HEK293 (cell line): Measurements from ENCODE around the gene BIN1.

ENCODE experiments used
- GLIS2 ChIP-seq: fragments of 450-650 bp; formaldehyde crosslinking; IDR thresholded peaks from 2 replicates; pipeline ENCODE4 v1.5.1; 2016; ENCODE audit warnings: missing biosample characterization, missing genetic modification characterization
- IKZF3 ChIP-seq: fragments of 450-650 bp; IDR thresholded peaks from 2 replicates; pipeline ENCODE4 v1.5.0; 2018; ENCODE audit warnings: missing biosample characterization, mild to moderate bottlenecking, missing genetic modification characterization, moderate library complexity
- MYNN ChIP-seq: fragments of 450-650 bp; formaldehyde crosslinking; IDR thresholded peaks from 2 replicates; pipeline ENCODE4 v1.5.1; 2016; ENCODE audit warnings: missing biosample characterization, missing genetic modification characterization, borderline replicate concordance
- MZF1 ChIP-seq: fragments of 450-650 bp; formaldehyde crosslinking; IDR thresholded peaks from 2 replicates; pipeline ENCODE4 v1.5.1; 2017; ENCODE audit warnings: missing biosample characterization, missing genetic modification characterization, borderline replicate concordance
- PRDM1 ChIP-seq: fragments of 450-650 bp; formaldehyde crosslinking; IDR thresholded peaks from 2 replicates; pipeline ENCODE4; 2016; ENCODE audit warnings: missing biosample characterization, missing genetic modification characterization
- RBAK ChIP-seq: fragments of 450-650 bp; formaldehyde crosslinking; IDR thresholded peaks from 2 replicates; pipeline ENCODE4 v1.5.1; 2016; ENCODE audit warnings: missing biosample characterization, missing genetic modification characterization
- SALL2 ChIP-seq: fragments of 450-650 bp; formaldehyde crosslinking; IDR thresholded peaks from 2 replicates; pipeline ENCODE4 v1.5.0; 2017; ENCODE audit warnings: missing biosample characterization, mild to moderate bottlenecking, missing genetic modification characterization, borderline replicate concordance
- SP2 ChIP-seq: fragments of 450-650 bp; formaldehyde crosslinking; IDR thresholded peaks from 2 replicates; pipeline ENCODE4 v1.5.1; 2016; ENCODE audit warnings: missing biosample characterization, missing genetic modification characterization
- TCF7L2 ChIP-seq: IDR thresholded peaks from 2 replicates; pipeline ENCODE4 v1.6.1; 2011; ENCODE audit warnings: low read depth, mild to moderate bottlenecking, inconsistent platforms, low read length, moderate library complexity, borderline replicate concordance
- ZBTB17 ChIP-seq: fragments of 450-650 bp; formaldehyde crosslinking; IDR thresholded peaks from 2 replicates; pipeline ENCODE4 v1.5.1; 2016; ENCODE audit warnings: missing biosample characterization, missing genetic modification characterization
- ZNF19 ChIP-seq: fragments of 450-650 bp; formaldehyde crosslinking; IDR thresholded peaks from 2 replicates; pipeline ENCODE4; 2016; ENCODE audit warnings: missing biosample characterization, missing genetic modification characterization, low read depth
- ZNF302 ChIP-seq: fragments of 450-650 bp; formaldehyde crosslinking; IDR thresholded peaks from 2 replicates; pipeline ENCODE4 v1.5.1; 2016; ENCODE audit warnings: missing biosample characterization, missing genetic modification characterization, low read depth
- ZNF341 ChIP-seq: fragments of 450-650 bp; formaldehyde crosslinking; IDR thresholded peaks from 2 replicates; pipeline ENCODE4; 2016; ENCODE audit warnings: low read depth, missing biosample characterization, missing genetic modification characterization
- ZNF404 ChIP-seq: fragments of 450-650 bp; formaldehyde crosslinking; IDR thresholded peaks from 2 replicates; pipeline ENCODE4 v1.5.1; 2017; ENCODE audit warnings: missing biosample characterization, missing genetic modification characterization
- ZNF571 ChIP-seq: fragments of 450-650 bp; formaldehyde crosslinking; IDR thresholded peaks from 2 replicates; pipeline ENCODE4 v1.5.0; 2017; ENCODE audit warnings: missing biosample characterization, missing genetic modification characterization
- ZNF629 ChIP-seq: fragments of 450-650 bp; formaldehyde crosslinking; IDR thresholded peaks from 2 replicates; pipeline ENCODE4 v1.5.1; 2017; ENCODE audit warnings: missing biosample characterization, missing genetic modification characterization
- ZNF777 ChIP-seq: fragments of 450-650 bp; formaldehyde crosslinking; IDR thresholded peaks from 2 replicates; pipeline ENCODE4 v1.5.1; 2017; ENCODE audit warnings: missing biosample characterization, missing genetic modification characterization, borderline replicate concordance
- TF ChIP-seq, protein P1 (sequence below): fragments of 450-650 bp; formaldehyde crosslinking; IDR thresholded peaks from 2 replicates; pipeline ENCODE4 v1.5.1; 2016; ENCODE audit warnings: missing biosample characterization, missing genetic modification characterization, borderline replicate concordance
- TF ChIP-seq, protein P2 (sequence below): fragments of 450-650 bp; formaldehyde crosslinking; IDR thresholded peaks from 2 replicates; pipeline ENCODE4 v1.5.1; 2016; ENCODE audit warnings: missing biosample characterization, missing genetic modification characterization
- TF ChIP-seq, protein P3 (sequence below): fragments of 450-650 bp; formaldehyde crosslinking; IDR thresholded peaks from 2 replicates; pipeline ENCODE4 v1.5.1; 2016; ENCODE audit warnings: missing biosample characterization, missing genetic modification characterization
- TF ChIP-seq, protein P4 (sequence below): fragments of 450-650 bp; formaldehyde crosslinking; IDR thresholded peaks from 2 replicates; pipeline ENCODE4 v1.5.1; 2016; ENCODE audit warnings: missing biosample characterization, missing genetic modification characterization, borderline replicate concordance
- TF ChIP-seq, protein P5 (sequence below): fragments of 450-650 bp; formaldehyde crosslinking; IDR thresholded peaks from 2 replicates; pipeline ENCODE4 v1.5.1; 2016; ENCODE audit warnings: missing biosample characterization, missing genetic modification characterization

Gene BIN1

DNA sequence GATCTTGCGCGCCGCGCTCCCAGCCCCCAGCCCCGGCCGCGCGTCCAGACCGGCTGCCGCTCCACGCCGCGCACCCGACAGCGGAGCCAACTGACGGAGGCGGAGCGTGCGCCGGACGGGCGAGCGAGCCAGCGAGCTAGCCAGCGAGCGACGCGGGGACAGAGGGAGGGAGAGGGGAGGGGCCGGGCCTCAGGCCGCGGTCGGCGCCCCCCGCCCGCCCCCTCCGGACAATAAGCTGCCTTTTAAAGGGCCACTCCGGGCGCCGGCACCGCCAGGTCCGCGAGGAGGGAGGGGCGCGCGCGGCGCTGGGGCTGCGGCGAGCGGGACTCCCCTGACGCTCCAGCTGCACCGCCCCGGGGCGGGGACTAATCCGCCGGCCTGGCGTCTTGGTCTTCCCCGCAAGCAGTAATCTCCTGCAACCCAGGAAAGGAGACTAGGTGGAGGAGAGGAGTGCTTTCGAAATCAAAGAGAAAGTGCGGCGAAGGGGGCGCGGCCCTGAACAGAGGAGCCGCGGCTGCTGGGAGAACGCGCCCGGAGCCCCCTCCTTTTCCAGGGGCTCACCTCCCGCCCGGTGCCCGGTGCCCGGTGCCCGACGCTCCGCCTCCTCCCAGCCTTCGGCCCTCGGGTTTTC is at the start of gene BIN1 (continued):
- TF ChIP-seq, protein P1, sequence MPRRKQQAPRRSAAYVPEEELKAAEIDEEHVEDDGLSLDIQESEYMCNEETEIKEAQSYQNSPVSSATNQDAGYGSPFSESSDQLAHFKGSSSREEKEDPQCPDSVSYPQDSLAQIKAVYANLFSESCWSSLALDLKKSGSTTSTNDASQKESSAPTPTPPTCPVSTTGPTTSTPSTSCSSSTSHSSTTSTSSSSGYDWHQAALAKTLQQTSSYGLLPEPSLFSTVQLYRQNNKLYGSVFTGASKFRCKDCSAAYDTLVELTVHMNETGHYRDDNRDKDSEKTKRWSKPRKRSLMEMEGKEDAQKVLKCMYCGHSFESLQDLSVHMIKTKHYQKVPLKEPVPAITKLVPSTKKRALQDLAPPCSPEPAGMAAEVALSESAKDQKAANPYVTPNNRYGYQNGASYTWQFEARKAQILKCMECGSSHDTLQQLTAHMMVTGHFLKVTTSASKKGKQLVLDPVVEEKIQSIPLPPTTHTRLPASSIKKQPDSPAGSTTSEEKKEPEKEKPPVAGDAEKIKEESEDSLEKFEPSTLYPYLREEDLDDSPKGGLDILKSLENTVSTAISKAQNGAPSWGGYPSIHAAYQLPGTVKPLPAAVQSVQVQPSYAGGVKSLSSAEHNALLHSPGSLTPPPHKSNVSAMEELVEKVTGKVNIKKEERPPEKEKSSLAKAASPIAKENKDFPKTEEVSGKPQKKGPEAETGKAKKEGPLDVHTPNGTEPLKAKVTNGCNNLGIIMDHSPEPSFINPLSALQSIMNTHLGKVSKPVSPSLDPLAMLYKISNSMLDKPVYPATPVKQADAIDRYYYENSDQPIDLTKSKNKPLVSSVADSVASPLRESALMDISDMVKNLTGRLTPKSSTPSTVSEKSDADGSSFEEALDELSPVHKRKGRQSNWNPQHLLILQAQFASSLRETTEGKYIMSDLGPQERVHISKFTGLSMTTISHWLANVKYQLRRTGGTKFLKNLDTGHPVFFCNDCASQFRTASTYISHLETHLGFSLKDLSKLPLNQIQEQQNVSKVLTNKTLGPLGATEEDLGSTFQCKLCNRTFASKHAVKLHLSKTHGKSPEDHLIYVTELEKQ: no peak
- TF ChIP-seq ZNF19 (tag by site-specific recombination) (no peak), TCF7L2 (peak; percentile 44; the same call in 1 of the 2 replicates), RBAK (tag by site-specific recombination) (no peak), ZNF302 (no peak), ZNF571 (tag by site-specific recombination) (no peak), ZBTB17 (tag by site-specific recombination) (no peak), SALL2 (tag by site-specific recombination) (no peak), IKZF3 (tag by site-specific recombination) (no peak), GLIS2 (tag by site-specific recombination) (peak; percentile 47; the same call in 1 of the 2 replicates), ZNF341 (tag by site-specific recombination) (peak; percentile 23; the same call in 1 of the 2 replicates), MYNN (no peak), ZNF629 (no peak), SP2 (tag by site-specific recombination) (peak; percentile 27; the same call in 1 of the 2 replicates), PRDM1 (tag by site-specific recombination) (0 out of 2 replicates have a peak, but pooled peaks have one; percentile 10), ZNF777 (tag by site-specific recombination) (no peak), ZNF404 (tag by site-specific recombination) (no peak), MZF1 (no peak)
- TF ChIP-seq, protein P2, sequence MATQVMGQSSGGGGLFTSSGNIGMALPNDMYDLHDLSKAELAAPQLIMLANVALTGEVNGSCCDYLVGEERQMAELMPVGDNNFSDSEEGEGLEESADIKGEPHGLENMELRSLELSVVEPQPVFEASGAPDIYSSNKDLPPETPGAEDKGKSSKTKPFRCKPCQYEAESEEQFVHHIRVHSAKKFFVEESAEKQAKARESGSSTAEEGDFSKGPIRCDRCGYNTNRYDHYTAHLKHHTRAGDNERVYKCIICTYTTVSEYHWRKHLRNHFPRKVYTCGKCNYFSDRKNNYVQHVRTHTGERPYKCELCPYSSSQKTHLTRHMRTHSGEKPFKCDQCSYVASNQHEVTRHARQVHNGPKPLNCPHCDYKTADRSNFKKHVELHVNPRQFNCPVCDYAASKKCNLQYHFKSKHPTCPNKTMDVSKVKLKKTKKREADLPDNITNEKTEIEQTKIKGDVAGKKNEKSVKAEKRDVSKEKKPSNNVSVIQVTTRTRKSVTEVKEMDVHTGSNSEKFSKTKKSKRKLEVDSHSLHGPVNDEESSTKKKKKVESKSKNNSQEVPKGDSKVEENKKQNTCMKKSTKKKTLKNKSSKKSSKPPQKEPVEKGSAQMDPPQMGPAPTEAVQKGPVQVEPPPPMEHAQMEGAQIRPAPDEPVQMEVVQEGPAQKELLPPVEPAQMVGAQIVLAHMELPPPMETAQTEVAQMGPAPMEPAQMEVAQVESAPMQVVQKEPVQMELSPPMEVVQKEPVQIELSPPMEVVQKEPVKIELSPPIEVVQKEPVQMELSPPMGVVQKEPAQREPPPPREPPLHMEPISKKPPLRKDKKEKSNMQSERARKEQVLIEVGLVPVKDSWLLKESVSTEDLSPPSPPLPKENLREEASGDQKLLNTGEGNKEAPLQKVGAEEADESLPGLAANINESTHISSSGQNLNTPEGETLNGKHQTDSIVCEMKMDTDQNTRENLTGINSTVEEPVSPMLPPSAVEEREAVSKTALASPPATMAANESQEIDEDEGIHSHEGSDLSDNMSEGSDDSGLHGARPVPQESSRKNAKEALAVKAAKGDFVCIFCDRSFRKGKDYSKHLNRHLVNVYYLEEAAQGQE (tag by site-specific recombination): no peak
- TF ChIP-seq, protein P3, sequence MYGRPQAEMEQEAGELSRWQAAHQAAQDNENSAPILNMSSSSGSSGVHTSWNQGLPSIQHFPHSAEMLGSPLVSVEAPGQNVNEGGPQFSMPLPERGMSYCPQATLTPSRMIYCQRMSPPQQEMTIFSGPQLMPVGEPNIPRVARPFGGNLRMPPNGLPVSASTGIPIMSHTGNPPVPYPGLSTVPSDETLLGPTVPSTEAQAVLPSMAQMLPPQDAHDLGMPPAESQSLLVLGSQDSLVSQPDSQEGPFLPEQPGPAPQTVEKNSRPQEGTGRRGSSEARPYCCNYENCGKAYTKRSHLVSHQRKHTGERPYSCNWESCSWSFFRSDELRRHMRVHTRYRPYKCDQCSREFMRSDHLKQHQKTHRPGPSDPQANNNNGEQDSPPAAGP (tag by site-specific recombination): no peak
- TF ChIP-seq, protein P4, sequence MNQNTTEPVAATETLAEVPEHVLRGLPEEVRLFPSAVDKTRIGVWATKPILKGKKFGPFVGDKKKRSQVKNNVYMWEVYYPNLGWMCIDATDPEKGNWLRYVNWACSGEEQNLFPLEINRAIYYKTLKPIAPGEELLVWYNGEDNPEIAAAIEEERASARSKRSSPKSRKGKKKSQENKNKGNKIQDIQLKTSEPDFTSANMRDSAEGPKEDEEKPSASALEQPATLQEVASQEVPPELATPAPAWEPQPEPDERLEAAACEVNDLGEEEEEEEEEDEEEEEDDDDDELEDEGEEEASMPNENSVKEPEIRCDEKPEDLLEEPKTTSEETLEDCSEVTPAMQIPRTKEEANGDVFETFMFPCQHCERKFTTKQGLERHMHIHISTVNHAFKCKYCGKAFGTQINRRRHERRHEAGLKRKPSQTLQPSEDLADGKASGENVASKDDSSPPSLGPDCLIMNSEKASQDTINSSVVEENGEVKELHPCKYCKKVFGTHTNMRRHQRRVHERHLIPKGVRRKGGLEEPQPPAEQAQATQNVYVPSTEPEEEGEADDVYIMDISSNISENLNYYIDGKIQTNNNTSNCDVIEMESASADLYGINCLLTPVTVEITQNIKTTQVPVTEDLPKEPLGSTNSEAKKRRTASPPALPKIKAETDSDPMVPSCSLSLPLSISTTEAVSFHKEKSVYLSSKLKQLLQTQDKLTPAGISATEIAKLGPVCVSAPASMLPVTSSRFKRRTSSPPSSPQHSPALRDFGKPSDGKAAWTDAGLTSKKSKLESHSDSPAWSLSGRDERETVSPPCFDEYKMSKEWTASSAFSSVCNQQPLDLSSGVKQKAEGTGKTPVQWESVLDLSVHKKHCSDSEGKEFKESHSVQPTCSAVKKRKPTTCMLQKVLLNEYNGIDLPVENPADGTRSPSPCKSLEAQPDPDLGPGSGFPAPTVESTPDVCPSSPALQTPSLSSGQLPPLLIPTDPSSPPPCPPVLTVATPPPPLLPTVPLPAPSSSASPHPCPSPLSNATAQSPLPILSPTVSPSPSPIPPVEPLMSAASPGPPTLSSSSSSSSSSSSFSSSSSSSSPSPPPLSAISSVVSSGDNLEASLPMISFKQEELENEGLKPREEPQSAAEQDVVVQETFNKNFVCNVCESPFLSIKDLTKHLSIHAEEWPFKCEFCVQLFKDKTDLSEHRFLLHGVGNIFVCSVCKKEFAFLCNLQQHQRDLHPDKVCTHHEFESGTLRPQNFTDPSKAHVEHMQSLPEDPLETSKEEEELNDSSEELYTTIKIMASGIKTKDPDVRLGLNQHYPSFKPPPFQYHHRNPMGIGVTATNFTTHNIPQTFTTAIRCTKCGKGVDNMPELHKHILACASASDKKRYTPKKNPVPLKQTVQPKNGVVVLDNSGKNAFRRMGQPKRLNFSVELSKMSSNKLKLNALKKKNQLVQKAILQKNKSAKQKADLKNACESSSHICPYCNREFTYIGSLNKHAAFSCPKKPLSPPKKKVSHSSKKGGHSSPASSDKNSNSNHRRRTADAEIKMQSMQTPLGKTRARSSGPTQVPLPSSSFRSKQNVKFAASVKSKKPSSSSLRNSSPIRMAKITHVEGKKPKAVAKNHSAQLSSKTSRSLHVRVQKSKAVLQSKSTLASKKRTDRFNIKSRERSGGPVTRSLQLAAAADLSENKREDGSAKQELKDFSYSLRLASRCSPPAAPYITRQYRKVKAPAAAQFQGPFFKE: no peak
- TF ChIP-seq, protein P5, sequence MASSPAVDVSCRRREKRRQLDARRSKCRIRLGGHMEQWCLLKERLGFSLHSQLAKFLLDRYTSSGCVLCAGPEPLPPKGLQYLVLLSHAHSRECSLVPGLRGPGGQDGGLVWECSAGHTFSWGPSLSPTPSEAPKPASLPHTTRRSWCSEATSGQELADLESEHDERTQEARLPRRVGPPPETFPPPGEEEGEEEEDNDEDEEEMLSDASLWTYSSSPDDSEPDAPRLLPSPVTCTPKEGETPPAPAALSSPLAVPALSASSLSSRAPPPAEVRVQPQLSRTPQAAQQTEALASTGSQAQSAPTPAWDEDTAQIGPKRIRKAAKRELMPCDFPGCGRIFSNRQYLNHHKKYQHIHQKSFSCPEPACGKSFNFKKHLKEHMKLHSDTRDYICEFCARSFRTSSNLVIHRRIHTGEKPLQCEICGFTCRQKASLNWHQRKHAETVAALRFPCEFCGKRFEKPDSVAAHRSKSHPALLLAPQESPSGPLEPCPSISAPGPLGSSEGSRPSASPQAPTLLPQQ (tag by site-specific recombination): no peak
